Lung (tissue), 12 donors: ENCODE measurements around the gene DNAAF5. TPM values are rescaled to one million over a fixed set of nuclear protein-coding genes. Genes with fewer than 3 reads are reported as not detected.

Experiments used
- ATAC-seq: fragments of 200-7000 bp; cut with Tn5 transposase; one replicate; pipeline ENCODE4 v1.9.1; 2020; ENCODE audit warnings: moderate number of reproducible peaks; ENCODE audit not compliant: insufficient read depth, low FRiP score
- DNase-seq, 3 donors: peaks; one replicate each; pipeline ENCODE4 v3.0.0-alpha.2; 2013 to 2017
- H3K27ac ChIP-seq, 2 donors: one replicate each; pipeline ENCODE4 v1.5.1; 2013; ENCODE audit warnings: mild to moderate bottlenecking in 2 of 2, moderate library complexity in 2 of 2, control low read depth in 1 of 2, inconsistent platforms in 1 of 2, low read depth in 1 of 2, low read length in 1 of 2
- H3K27me3 ChIP-seq, 3 donors: one replicate each; pipeline ENCODE4 v1.5.1; 2013; ENCODE audit warnings: low read length in 2 of 3; ENCODE audit not compliant: control insufficient read depth in 3 of 3, insufficient read depth in 3 of 3
- H3K36me3 ChIP-seq, 4 donors: one replicate each; pipeline ENCODE4 v1.5.1; 2013; ENCODE audit warnings: low read length in 4 of 4, mild to moderate bottlenecking in 1 of 4, moderate library complexity in 1 of 4; ENCODE audit not compliant: control insufficient read depth in 4 of 4, insufficient read depth in 4 of 4
- H3K4me1 ChIP-seq, 5 donors: one replicate each; pipeline ENCODE4 v1.5.1; 2013; ENCODE audit warnings: low read length in 5 of 5, mild to moderate bottlenecking in 2 of 5, moderate library complexity in 1 of 5; ENCODE audit not compliant: control insufficient read depth in 5 of 5, insufficient read depth in 5 of 5
- H3K4me3 ChIP-seq: one replicate; pipeline ENCODE4 v1.5.1; 2013; ENCODE audit warnings: mild to moderate bottlenecking, control low read depth, moderate library complexity
- H3K9ac ChIP-seq, 2 donors: one replicate each; pipeline ENCODE4 v1.5.1; 2013; ENCODE audit warnings: low read length in 2 of 2, control low read depth in 1 of 2; ENCODE audit not compliant: insufficient read depth in 1 of 2
- H3K9me3 ChIP-seq, 4 donors: one replicate each; pipeline ENCODE4 v1.5.1; 2013; ENCODE audit warnings: low read length in 3 of 4, mild to moderate bottlenecking in 1 of 4, moderate library complexity in 1 of 4; ENCODE audit not compliant: control insufficient read depth in 4 of 4, insufficient read depth in 3 of 4
- CTCF ChIP-seq: IDR thresholded peaks from 2 replicates; pipeline ENCODE4 v1.5.1; 2012; ENCODE audit warnings: mild to moderate bottlenecking; ENCODE audit errors: control extremely low read depth, extremely low read depth
- WGBS, 2 donors: extraction: QIAGEN DNeasy Blood & Tissue Kit; methylation state at CpG; one replicate each; pipeline ENCODE4 v1.1.7; 2013; 5-methylcytosine and 5-hydroxymethylcytosine counted together
- polyA plus RNA-seq, 2 donors: library from polyadenylated mRNA; stranded (reverse); fragments of 200-250 nt; gene quantifications; one replicate each; pipeline ENCODE4 v1.2.1, GENCODE V29; 2013
- total RNA-seq, 2 donors: library from RNA; depleted of rRNA in 1 of 2; stranded (reverse); fragments of >200 nt in 1 of 2; gene quantifications; one replicate each; pipeline ENCODE4 v1.2.1, GENCODE V29; 2014 to 2021
- donor health status: control.
- donor health status: control.
- donor health status: Bipolar disorder and iron deficiency.
- donor health status: healthy.
- donor health status: DM: yes; HTN: yes; CAD: no.

The DNAAF5 gene
- total and polyA plus RNA-seq, 4 donors = 10.2 to 30.2 (median 18.6) TPM

GRCh38 chr7:761101-761500, 34.6 kb downstream of the DNAAF5 start:
- ATAC-seq (no peak), DNase-seq (no peak)
- TF ChIP-seq CTCF = no peak
- H3K27me3 ChIP-seq = no peaks in the 10 kb centered on the region
- no peaks in the 10 kb centered on the region for H3K9me3 ChIP-seq
- H3K4me1 ChIP-seq = no peaks in the 10 kb centered on the region
- no peak overlapping the region for H3K4me3 ChIP-seq
- no peak overlapping the region for H3K9ac ChIP-seq
- no peak overlapping the region for H3K27ac ChIP-seq
- 96 to 98% methylated on average over 12 of the region's 12 CpGs for WGBS, 2 donors
- H3K36me3 ChIP-seq = peaks cover 26 to 51% (median 28%) of the 10 kb centered on the region in 4 donors

- ATAC-seq = no peak
- Histone ChIP-seq H3K27me3 (no peaks in the 10 kb centered on the region), H3K27ac (no peak overlapping the region), H3K36me3 (peaks cover 25 to 52% (median 30%) of the 10 kb centered on the region in 4 donors), H3K9ac (no peak overlapping the region), H3K4me3 (no peak overlapping the region), H3K9me3 (no peaks in the 10 kb centered on the region), H3K4me1 (no peaks in the 10 kb centered on the region)
- no peak for DNase-seq
- no peak for TF ChIP-seq CTCF
- WGBS, 2 donors = 96 to 98% methylated on average over 11 of the region's 11 CpGs
Measured at GRCh38 chr7:761631-762030, 35.1 kb downstream of the DNAAF5 start.

- Histone ChIP-seq H3K9me3 (no peaks in the 10 kb centered on the region), H3K27me3 (no peaks in the 10 kb centered on the region), H3K9ac (no peak overlapping the region), H3K36me3 (peaks cover 19 to 44% (median 27%) of the 10 kb centered on the region in 4 donors), H3K4me1 (no peaks in the 10 kb centered on the region), H3K27ac (no peak overlapping the region), H3K4me3 (no peak overlapping the region)
- ATAC-seq (no peak), DNase-seq (no peak)
- TF ChIP-seq CTCF = no peak
- WGBS, 2 donors = 85 to 86% methylated on average over 5 of the region's 5 CpGs
Measured at GRCh38 chr7:762885-763284, 36.4 kb downstream of the DNAAF5 start.

GRCh38 chr7:763762-764161, 37.3 kb downstream of the DNAAF5 start:
- H3K4me1 ChIP-seq = no peaks in the 10 kb centered on the region
- H3K9me3 ChIP-seq = no peaks in the 10 kb centered on the region
- ATAC-seq (no peak), DNase-seq (no peak)
- TF ChIP-seq CTCF = no peak
- 97 to 99% methylated on average over 19 of the region's 19 CpGs for WGBS, 2 donors
- H3K27me3 ChIP-seq = no peaks in the 10 kb centered on the region
- H3K9ac ChIP-seq = no peak overlapping the region
- H3K4me3 ChIP-seq = no peak overlapping the region
- no peak overlapping the region for H3K27ac ChIP-seq
- H3K36me3 ChIP-seq = peaks cover 19 to 44% (median 28%) of the 10 kb centered on the region in 4 donors
